ENCODE data around the gene RUNX1. TPM values are rescaled to one million over a fixed set of nuclear protein-coding genes. Genes with fewer than 3 reads are reported as not detected.

Gene RUNX1
- total RNA-seq, 1 donor from 2014 or later = 100 TPM

GRCh38 chr21:34986561-34987500 is 62.3 kb downstream of the RUNX1 start:
- no peaks in the 10 kb centered on the region for H3K27me3 Mint-ChIP-seq
- H3K36me3 Mint-ChIP-seq (ENCODE audit: low read depth) = peaks cover 30% of the 10 kb centered on the region
- H3K4me1 Mint-ChIP-seq = peaks cover 85% of the 10 kb centered on the region
- no peaks in the 10 kb centered on the region for H3K9me3 Mint-ChIP-seq
- peak overlapping the region; percentile 97 for H3K27ac Mint-ChIP-seq
- DNase-seq = peak; percentile 90
- intact Hi-C loops (cut with micrococcal nuclease) = loop anchor here (1.0 to 10.0 kb wide), 10 partner anchors 20 to 418 kb away; no protein-coding TSS in a partner anchor
- peak overlapping the region; percentile 86 for H3K4me3 Mint-ChIP-seq

GRCh38 chr21:34984356-34985058 is 64.6 kb downstream of the RUNX1 start:
- H3K36me3 Mint-ChIP-seq (ENCODE audit: low read depth) = peaks cover 33% of the 10 kb centered on the region
- peak overlapping the region; percentile 76 for H3K4me3 Mint-ChIP-seq
- H3K9me3 Mint-ChIP-seq = no peaks in the 10 kb centered on the region
- peaks cover 76% of the 10 kb centered on the region for H3K4me1 Mint-ChIP-seq
- peak overlapping the region; percentile 98 for H3K27ac Mint-ChIP-seq
- intact Hi-C loops (cut with micrococcal nuclease) = loop anchor here (5.0 to 10.0 kb wide), 5 partner anchors 153 to 420 kb away; no protein-coding TSS in a partner anchor
- DNase-seq = peak; percentile 69
- no peaks in the 10 kb centered on the region for H3K27me3 Mint-ChIP-seq

DNA sequence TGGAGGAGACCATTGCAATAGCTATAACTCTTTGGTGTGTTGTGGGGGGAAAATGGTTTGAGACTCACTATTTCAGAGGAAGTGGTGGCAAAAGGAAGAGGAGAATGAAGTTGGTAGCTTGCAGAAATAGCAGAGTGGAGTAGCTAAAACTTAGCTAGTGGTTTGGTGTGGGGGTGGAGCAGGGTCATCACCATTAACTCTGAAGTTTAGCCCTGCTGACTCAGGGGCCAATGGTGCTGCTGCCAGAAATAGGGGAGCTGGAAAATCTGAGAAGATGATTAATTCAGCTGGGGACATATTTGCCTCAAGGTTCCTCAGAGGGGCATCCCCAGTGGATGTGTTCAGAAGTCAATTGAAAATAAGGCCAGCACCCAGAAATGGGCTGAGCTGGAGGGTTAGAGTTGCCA is 65.4 kb downstream of the RUNX1 start:
- peak overlapping the region; percentile 76 for H3K4me3 Mint-ChIP-seq
- H3K9me3 Mint-ChIP-seq = no peaks in the 10 kb centered on the region
- peaks cover 37% of the 10 kb centered on the region for H3K36me3 Mint-ChIP-seq (ENCODE audit: low read depth)
- peak overlapping the region; percentile 98 for H3K27ac Mint-ChIP-seq
- peaks cover 2% of the 10 kb centered on the region for H3K27me3 Mint-ChIP-seq
- peak; percentile 82 for DNase-seq
- H3K4me1 Mint-ChIP-seq = peaks cover 75% of the 10 kb centered on the region
- intact Hi-C loops (cut with micrococcal nuclease) = loop anchor here (1.0 to 10.0 kb wide), 7 partner anchors 9 to 421 kb away; no protein-coding TSS in a partner anchor

DNA sequence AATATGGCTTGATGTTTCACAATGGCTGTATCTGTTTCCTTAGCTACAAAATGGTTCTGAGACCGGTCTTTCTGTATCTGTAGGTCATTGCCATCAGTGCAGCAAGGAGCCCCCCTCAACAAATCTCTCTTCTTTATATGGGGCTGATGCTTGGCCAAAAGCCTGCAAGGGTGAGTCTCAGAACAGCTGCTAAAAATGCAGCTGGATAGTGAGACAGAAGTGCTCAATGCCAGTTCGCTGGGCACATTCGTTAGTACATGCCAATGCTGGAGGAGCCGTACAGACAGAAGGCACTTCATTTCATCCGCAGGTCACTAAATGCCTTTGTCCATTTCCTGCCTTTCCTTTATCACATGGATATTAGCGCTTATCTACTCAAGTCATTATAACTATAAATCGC is 67.3 kb downstream of the RUNX1 start:
- Mint-ChIP-seq H3K36me3 (ENCODE audit: low read depth) (peaks cover 45% of the 10 kb centered on the region), H3K4me3 (no peak overlapping the region), H3K27ac (peak overlapping the region; percentile 74), H3K27me3 (peaks cover 2% of the 10 kb centered on the region), H3K4me1 (peaks cover 60% of the 10 kb centered on the region), H3K9me3 (no peaks in the 10 kb centered on the region)
- intact Hi-C loops (cut with micrococcal nuclease) = loop anchor here (2.0 to 10.0 kb wide), 3 partner anchors 115 to 423 kb away; no protein-coding TSS in a partner anchor
- DNase-seq = no peak

DNA sequence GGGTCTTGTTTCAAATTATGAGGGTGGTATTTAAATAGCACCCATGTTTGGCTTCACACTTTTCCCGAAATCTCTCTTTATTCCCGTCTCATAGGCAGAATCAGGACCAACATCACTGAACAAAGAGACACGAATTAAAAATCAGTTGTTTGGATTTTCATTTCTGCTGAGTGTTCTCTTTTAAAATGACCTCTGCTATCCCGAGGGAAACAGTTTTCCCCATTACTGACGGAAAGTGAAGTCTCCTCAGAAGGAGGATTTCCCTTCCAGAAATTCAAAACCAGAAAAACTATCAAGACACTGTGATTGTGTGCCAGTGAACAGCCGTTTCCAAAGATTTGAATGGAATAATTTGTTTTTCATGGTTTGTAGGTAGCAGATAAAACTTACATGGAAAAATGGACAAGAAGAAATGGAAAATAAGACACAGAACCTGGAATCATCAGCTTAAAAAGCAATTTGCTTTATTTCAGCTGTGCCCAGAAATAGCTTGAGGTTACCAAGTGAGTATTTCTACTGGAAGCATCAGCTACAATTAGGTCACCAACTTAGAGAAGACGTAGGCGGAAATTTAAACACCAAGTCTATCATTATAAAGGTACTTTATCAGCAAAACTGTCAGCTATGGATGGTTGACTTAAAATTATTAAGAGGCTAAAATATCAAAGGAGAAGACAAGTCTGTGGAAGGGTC is 68.5 kb downstream of the RUNX1 start:
- Mint-ChIP-seq H3K27ac (no peak overlapping the region), H3K27me3 (peaks cover 9% of the 10 kb centered on the region), H3K4me3 (no peak overlapping the region), H3K4me1 (peaks cover 59% of the 10 kb centered on the region), H3K36me3 (ENCODE audit: low read depth) (peaks cover 50% of the 10 kb centered on the region), H3K9me3 (peaks cover 3% of the 10 kb centered on the region)
- intact Hi-C loops (cut with micrococcal nuclease) = loop anchor here (10.0 kb wide), 2 partner anchors 244 to 424 kb away; no protein-coding TSS in a partner anchor
- DNase-seq = no peak

DNA sequence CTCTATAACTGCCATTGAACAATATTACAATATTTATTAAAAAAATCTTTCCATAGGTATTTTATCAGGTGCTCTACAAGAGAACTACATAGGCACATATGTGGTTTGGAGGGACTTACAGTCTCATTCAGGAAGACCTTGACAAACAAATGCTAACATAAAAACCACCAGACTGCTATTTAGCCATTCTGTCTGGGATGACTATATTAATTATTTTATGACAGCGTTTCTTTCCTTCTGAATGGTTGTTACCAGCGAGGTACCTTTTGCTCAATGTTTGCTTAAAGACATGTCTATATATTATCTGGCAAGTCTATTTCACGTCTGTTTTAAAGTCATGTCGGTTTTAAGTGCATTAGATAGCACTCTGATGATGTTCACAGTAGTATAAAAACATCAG is 69.7 kb downstream of the RUNX1 start:
- Mint-ChIP-seq H3K4me3 (no peak overlapping the region), H3K27me3 (peaks cover 14% of the 10 kb centered on the region), H3K9me3 (peaks cover 7% of the 10 kb centered on the region), H3K4me1 (peaks cover 62% of the 10 kb centered on the region), H3K27ac (no peak overlapping the region), H3K36me3 (ENCODE audit: low read depth) (peaks cover 46% of the 10 kb centered on the region)
- DNase-seq = no peak
- intact Hi-C loops (cut with micrococcal nuclease) = no loop called here

DNA sequence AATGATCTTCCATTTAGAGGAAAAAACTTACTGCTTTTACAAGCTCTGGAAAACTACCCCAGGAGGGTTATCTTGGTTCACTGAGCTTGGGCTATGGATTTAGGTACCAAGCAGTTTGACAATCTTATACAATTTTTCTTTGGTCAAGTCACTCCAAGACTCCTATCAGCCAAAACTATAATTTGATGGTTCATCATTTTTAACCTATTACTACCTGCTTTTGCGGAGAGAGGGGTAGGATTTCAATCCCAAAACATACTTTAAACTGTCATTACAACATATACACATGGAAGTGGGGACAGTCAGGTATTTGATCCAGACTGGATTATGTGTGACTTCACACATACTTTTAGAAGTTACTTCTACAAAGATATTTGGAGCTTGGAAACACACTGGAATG is 71.8 kb downstream of the RUNX1 start:
- H3K9me3 Mint-ChIP-seq = peaks cover 11% of the 10 kb centered on the region
- DNase-seq = no peak
- peaks cover 19% of the 10 kb centered on the region for H3K27me3 Mint-ChIP-seq
- H3K4me3 Mint-ChIP-seq = no peak overlapping the region
- H3K4me1 Mint-ChIP-seq = peaks cover 64% of the 10 kb centered on the region
- H3K36me3 Mint-ChIP-seq (ENCODE audit: low read depth) = peaks cover 55% of the 10 kb centered on the region
- intact Hi-C loops (cut with micrococcal nuclease) = no loop called here
- H3K27ac Mint-ChIP-seq = no peak overlapping the region

GRCh38 chr21:34974162-34974981 is 74.7 kb downstream of the RUNX1 start:
- DNase-seq = peak; percentile 90
- peaks cover 26% of the 10 kb centered on the region for H3K27me3 Mint-ChIP-seq
- H3K4me1 Mint-ChIP-seq = peaks cover 68% of the 10 kb centered on the region
- H3K4me3 Mint-ChIP-seq = peak overlapping the region; percentile 83
- intact Hi-C loops (cut with micrococcal nuclease) = loop anchor here (1.0 kb wide), 1 partner anchor 9 kb away; no protein-coding TSS in a partner anchor
- H3K27ac Mint-ChIP-seq = peak overlapping the region; percentile 86
- peaks cover 11% of the 10 kb centered on the region for H3K9me3 Mint-ChIP-seq
- peaks cover 52% of the 10 kb centered on the region for H3K36me3 Mint-ChIP-seq (ENCODE audit: low read depth)

- Mint-ChIP-seq H3K36me3 (ENCODE audit: low read depth) (peaks cover 55% of the 10 kb centered on the region), H3K4me1 (peaks cover 70% of the 10 kb centered on the region), H3K4me3 (peak overlapping the region; percentile 83), H3K27ac (peak overlapping the region; percentile 86), H3K27me3 (peaks cover 24% of the 10 kb centered on the region), H3K9me3 (peaks cover 11% of the 10 kb centered on the region)
- DNase-seq = no peak
- intact Hi-C loops (cut with micrococcal nuclease) = loop anchor here (1.0 kb wide), 1 partner anchor 10 kb away; no protein-coding TSS in a partner anchor
These were observed 75.4 kb downstream of the RUNX1 start for GRCh38 chr21:34973685-34974084.

GRCh38 chr21:34971656-34972055 is 77.4 kb downstream of the RUNX1 start:
- H3K36me3 Mint-ChIP-seq (ENCODE audit: low read depth) = peaks cover 50% of the 10 kb centered on the region
- intact Hi-C loops (cut with micrococcal nuclease) = no loop called here

DNA sequence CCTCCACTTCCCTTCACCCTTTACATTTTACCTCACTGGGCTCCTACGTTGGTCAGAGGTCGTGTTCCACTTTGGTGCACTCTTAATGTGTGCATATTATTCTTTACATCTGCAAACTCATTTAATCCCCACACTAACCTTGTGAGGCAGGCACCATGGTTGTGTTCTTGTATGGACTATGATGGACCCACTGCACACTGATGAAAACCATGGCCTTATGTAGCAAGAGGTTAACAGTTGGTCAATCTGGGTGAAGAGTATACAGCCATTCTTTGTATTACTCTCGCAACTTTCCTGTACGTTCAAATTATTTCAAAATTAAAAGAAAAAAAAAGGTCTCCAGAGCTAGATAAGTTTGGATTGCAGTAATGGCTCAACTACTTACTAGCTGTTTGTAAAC is 78.5 kb downstream of the RUNX1 start:
- Mint-ChIP-seq H3K36me3 (ENCODE audit: low read depth) (peaks cover 48% of the 10 kb centered on the region), H3K4me3 (no peak overlapping the region), H3K27me3 (peaks cover 16% of the 10 kb centered on the region), H3K27ac (no peak overlapping the region), H3K9me3 (peaks cover 7% of the 10 kb centered on the region), H3K4me1 (peaks cover 86% of the 10 kb centered on the region)
- DNase-seq = no peak
- intact Hi-C loops (cut with micrococcal nuclease) = no loop called here

More at GRCh38 chr21:34971656-34972055, 77.4 kb downstream of the RUNX1 start:
- H3K27me3 Mint-ChIP-seq = peaks cover 24% of the 10 kb centered on the region
- no peak overlapping the region for H3K4me3 Mint-ChIP-seq
- DNase-seq = no peak
- peaks cover 84% of the 10 kb centered on the region for H3K4me1 Mint-ChIP-seq
- H3K27ac Mint-ChIP-seq = no peak overlapping the region
- H3K9me3 Mint-ChIP-seq = peaks cover 11% of the 10 kb centered on the region

GRCh38 chr21:34970167-34970500 is 79.0 kb downstream of the RUNX1 start:
- intact Hi-C loops (cut with micrococcal nuclease) = no loop called here
- Mint-ChIP-seq H3K36me3 (ENCODE audit: low read depth) (peaks cover 46% of the 10 kb centered on the region), H3K27me3 (peaks cover 12% of the 10 kb centered on the region), H3K27ac (peak overlapping the region; percentile 96), H3K9me3 (peaks cover 4% of the 10 kb centered on the region), H3K4me1 (peaks cover 86% of the 10 kb centered on the region), H3K4me3 (peak overlapping the region; percentile 79)
- DNase-seq = no peak

Data from activated CD4-positive, alpha-beta T cell treated with anti-CD3 and anti-CD28 coated beads, Interleukin-2, amount 10 ng/mL, durations not matched to agents 24 days and 14 days (primary cell).